ENCODE measurements around the gene TGFA. TPM values are rescaled to one million over a fixed set of nuclear protein-coding genes. Genes with fewer than 3 reads are reported as not detected.
A peak's percentile ranks its signal among the peaks of the same experiment; 100 is the strongest.

TGFA gene
- total and polyA plus RNA-seq, 8 donors = 0.89 to 16.0 (median 3.7) TPM; not detected in 1

DNA sequence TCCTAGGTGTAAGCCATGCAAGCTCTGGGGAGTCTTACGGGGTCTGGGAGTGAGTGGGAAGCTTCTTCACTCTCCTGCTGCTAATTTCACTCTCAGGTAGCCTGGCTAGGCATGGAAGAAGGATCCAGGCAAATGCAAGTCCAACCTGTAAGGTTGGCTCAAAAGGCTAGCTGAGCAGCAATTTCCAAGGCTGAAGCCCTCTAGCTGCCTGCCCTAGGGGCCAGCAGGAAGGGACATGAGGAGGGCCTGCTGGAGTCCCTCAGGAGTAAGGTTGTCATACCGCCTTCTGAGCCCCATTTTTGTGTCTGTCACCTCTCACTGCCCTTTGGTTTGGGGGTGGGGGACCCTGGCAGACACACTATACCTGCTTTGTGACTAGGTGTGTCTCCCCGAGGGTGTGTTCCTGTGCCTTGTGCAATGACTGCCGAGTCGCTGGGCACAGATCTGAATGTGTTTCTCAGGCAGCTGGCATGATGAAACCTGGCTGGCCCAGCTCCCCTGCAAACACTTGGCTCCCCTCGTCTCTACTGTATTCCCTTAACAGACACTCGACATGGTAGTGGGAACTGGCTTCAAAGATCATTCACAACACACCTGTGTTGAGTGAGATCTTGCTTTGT lies 127.8 kb downstream of the TGFA start:
- intact Hi-C loops (cut with DNase I; ENCODE audit: low total_unique reads) = no loop called here
- Histone ChIP-seq H3K36me3 (no peaks in the 10 kb centered on the region), H3K4me1 (no peaks in the 10 kb centered on the region), H3K27me3 (no peaks in the 10 kb centered on the region), H3K9me3 (no peaks in the 10 kb centered on the region), H3K27ac (no peak overlapping the region), H3K4me3 (no peak overlapping the region)
- TF ChIP-seq EP300 (IDR thresholded peaks at IDR 0.05) (no peak), POLR2A (IDR thresholded peaks at IDR 0.05) (no peak), POLR2AphosphoS5 (IDR thresholded peaks at IDR 0.05) (no peak)
- TF ChIP-seq, protein P1, sequence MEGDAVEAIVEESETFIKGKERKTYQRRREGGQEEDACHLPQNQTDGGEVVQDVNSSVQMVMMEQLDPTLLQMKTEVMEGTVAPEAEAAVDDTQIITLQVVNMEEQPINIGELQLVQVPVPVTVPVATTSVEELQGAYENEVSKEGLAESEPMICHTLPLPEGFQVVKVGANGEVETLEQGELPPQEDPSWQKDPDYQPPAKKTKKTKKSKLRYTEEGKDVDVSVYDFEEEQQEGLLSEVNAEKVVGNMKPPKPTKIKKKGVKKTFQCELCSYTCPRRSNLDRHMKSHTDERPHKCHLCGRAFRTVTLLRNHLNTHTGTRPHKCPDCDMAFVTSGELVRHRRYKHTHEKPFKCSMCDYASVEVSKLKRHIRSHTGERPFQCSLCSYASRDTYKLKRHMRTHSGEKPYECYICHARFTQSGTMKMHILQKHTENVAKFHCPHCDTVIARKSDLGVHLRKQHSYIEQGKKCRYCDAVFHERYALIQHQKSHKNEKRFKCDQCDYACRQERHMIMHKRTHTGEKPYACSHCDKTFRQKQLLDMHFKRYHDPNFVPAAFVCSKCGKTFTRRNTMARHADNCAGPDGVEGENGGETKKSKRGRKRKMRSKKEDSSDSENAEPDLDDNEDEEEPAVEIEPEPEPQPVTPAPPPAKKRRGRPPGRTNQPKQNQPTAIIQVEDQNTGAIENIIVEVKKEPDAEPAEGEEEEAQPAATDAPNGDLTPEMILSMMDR (IDR thresholded peaks at IDR 0.05) = no peak
- peak in 1 of 2 donors; percentile 20 for DNase-seq
- WGBS, 5 donors = 44 to 55% (median 52%) methylated on average over 6 to 7 of the region's 7 CpGs

DNA sequence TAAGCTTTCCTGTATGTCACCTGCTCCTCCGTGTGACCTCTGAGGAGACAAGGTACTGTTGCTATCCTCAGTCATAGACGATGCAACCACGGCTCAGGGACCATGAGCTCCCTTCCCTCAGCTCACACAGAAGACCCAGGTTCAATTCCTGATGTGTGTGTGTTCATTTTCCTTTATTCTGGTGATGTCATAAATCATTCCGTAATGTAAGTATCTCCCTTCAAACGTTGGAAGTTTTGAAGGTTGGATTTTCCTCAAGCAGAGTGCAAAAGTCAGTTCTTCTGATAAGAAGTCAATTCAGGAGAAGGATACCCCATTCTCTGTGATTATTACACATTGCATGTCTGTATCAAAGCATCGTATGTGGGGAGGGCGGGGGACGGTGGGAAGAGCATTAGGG lies 132.9 kb downstream of the TGFA start:
- H3K27ac ChIP-seq = no peak overlapping the region
- no peaks in the 10 kb centered on the region for H3K36me3 ChIP-seq
- 69 to 81% (median 74%) methylated on average over 8 of the region's 8 CpGs for WGBS, 5 donors
- no peaks in the 10 kb centered on the region for H3K9me3 ChIP-seq
- no peaks in the 10 kb centered on the region for H3K27me3 ChIP-seq
- H3K4me1 ChIP-seq = no peaks in the 10 kb centered on the region
- no peak for TF ChIP-seq POLR2AphosphoS5 (IDR thresholded peaks at IDR 0.05)
- no peak for TF ChIP-seq EP300 (IDR thresholded peaks at IDR 0.05)
- TF ChIP-seq POLR2A (IDR thresholded peaks at IDR 0.05) = no peak
- TF ChIP-seq, protein P1 (IDR thresholded peaks at IDR 0.05) = no peak
- intact Hi-C loops (cut with DNase I; ENCODE audit: low total_unique reads) = no loop called here
- no peak overlapping the region for H3K4me3 ChIP-seq
- no peak for DNase-seq

DNA sequence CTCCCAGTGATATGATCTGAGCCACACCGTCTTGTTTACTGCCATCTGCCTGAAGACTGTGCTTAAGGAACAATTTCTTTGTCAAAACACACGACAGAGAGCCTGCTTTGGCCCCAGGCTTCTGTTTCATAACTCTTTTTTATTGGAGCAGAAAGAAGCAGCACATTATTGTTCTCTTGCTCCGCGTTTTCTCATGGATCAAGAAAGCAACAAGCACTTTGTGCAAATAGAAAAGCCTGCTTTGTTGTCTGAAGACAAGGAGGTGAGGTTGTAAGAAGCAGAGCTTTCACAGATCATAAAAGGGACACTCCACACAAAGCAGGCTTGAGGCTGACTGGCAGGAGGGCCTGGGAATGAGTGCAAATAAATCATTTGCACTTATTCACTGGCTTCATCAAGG lies 133.5 kb downstream of the TGFA start:
- Histone ChIP-seq H3K4me1 (no peaks in the 10 kb centered on the region), H3K36me3 (no peaks in the 10 kb centered on the region), H3K4me3 (no peak overlapping the region), H3K27ac (no peak overlapping the region), H3K27me3 (no peaks in the 10 kb centered on the region), H3K9me3 (no peaks in the 10 kb centered on the region)
- intact Hi-C loops (cut with DNase I; ENCODE audit: low total_unique reads) = no loop called here
- 41 to 70% (median 50%) methylated on average over 4 of the region's 4 CpGs for WGBS, 5 donors
- TF ChIP-seq, protein P1 (IDR thresholded peaks at IDR 0.05) = no peak
- TF ChIP-seq POLR2A (IDR thresholded peaks at IDR 0.05) = no peak
- TF ChIP-seq EP300 (IDR thresholded peaks at IDR 0.05) = no peak
- TF ChIP-seq POLR2AphosphoS5 (IDR thresholded peaks at IDR 0.05) = no peak
- DNase-seq = no peak

DNA sequence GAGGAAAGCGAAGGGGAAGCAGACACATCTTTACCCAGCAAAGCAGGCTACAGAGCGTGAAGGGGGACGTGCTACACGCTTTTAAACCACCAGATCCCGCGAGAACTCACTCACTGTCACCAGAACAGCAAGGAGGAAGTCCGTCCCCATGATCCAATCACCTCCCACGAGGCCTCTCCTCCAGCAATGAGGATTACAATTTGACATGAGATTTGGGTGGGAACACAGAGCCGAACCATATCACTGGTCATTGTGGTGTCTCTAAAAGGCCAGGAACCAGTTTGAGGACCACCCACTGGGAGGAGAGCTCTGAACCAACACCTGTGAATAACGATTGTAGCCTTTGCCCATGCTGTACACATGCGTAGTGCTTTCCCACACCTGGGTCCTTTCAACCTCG lies 135.1 kb downstream of the TGFA start:
- no peak for DNase-seq
- H3K36me3 ChIP-seq = no peaks in the 10 kb centered on the region
- intact Hi-C loops (cut with DNase I; ENCODE audit: low total_unique reads) = no loop called here
- peaks cover 0 to 1% (median 0%) of the 10 kb centered on the region in 3 donors for H3K27me3 ChIP-seq
- no peak overlapping the region for H3K4me3 ChIP-seq
- 84 to 88% (median 86%) methylated on average over 12 of the region's 12 CpGs for WGBS, 5 donors
- H3K27ac ChIP-seq = no peak overlapping the region
- H3K4me1 ChIP-seq = no peaks in the 10 kb centered on the region
- TF ChIP-seq, protein P1 (IDR thresholded peaks at IDR 0.05) = no peak
- no peak for TF ChIP-seq POLR2AphosphoS5 (IDR thresholded peaks at IDR 0.05)
- TF ChIP-seq POLR2A (IDR thresholded peaks at IDR 0.05) = no peak
- TF ChIP-seq EP300 (IDR thresholded peaks at IDR 0.05) = no peak
- no peaks in the 10 kb centered on the region for H3K9me3 ChIP-seq
